C4-2B (cell line): ENCODE measurements around the gene FOXG1.

Source experiments
- CTCF ChIP-seq: fragments of 450-650 bp; conservative IDR thresholded peaks from 2 replicates; pipeline ENCODE4 v1.5.1; 2017; ENCODE audit warnings: mild to moderate bottlenecking
- ZFX ChIP-seq: fragments of 450-650 bp; IDR thresholded peaks from 2 replicates; pipeline ENCODE4 v1.6.1; 2017

DNA sequence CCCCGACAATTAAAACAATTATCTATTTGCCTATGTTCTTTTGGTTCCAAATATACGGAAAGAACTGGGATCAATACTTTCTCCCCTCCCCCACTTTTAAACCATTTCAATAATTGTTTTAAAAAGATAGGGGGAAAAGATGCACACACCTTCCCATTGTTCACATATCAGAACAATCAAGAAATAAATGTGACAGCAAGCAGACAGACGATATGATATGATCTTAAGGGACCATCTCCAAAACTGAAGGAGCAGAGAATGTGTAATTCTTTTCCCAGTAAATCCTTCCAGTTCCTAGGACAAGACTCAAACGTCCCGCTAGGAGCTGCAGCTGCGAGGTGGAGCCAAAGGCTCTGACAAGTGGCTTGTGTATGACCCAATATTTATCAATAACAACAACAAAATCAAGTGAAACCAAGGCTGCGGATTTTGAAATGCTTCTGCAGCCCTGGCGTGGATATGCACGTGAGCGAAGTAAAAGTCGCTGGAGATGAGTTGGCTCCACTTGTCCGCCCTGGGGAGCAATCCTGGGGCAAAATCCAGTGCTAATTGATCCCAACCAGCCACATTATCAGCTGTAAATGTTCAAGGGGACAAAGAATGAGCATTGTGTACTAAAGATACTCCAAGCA lies 8.2 kb upstream of the FOXG1 start:
- TF ChIP-seq CTCF, result no peak
- no peak for TF ChIP-seq ZFX
